Bronchial epithelial cell (primary cell): ENCODE measurements around the gene CWF19L2. TPM values are rescaled to one million over a fixed set of nuclear protein-coding genes. Genes with fewer than 3 reads are reported as not detected.
A peak's percentile ranks its signal among the peaks of the same experiment; 100 is the strongest.
"Not testable (repeated sequence)": the region's sequence is repeated elsewhere in the genome, so short reads cannot be mapped to it uniquely, and the experiment has no call there.

Experiments used
- DNase-seq: peaks from one replicate; pipeline ENCODE4 v3.0.0-alpha.2; 2010; ENCODE audit warnings: low read depth
- FAIRE-seq: peaks from 2 replicates; lab custom pipeline; 2011; peaks lifted over from hg19 to GRCh38; lab: Jason Lieb, UNC
- H3K27me3 ChIP-seq: 2 replicates; pipeline ENCODE4 v1.5.1; 2011; ENCODE audit warnings: low read length; ENCODE audit not compliant: control insufficient read depth, insufficient read depth
- H3K36me3 ChIP-seq: 2 replicates; pipeline ENCODE4 v1.5.1; 2011; ENCODE audit warnings: low read length; ENCODE audit not compliant: control insufficient read depth, insufficient read depth
- H3K4me3 ChIP-seq: 2 replicates; pipeline ENCODE4 v1.5.1; 2011; ENCODE audit warnings: mild to moderate bottlenecking, low read depth, low read length, control low read depth
- CTCF ChIP-seq: IDR thresholded peaks from 2 replicates; pipeline ENCODE4 v1.5.1; 2011; ENCODE audit warnings: mild to moderate bottlenecking, moderate library complexity, low read length, control low read depth, inconsistent platforms; ENCODE audit not compliant: insufficient read depth, severe bottlenecking
- total RNA-seq: library from RNA; depleted of rRNA; stranded (reverse); fragments of >200 nt; gene quantifications from 2 replicates; pipeline ENCODE4 v1.2.1, GENCODE V29; 2014

CWF19L2 gene
- total RNA-seq, 1 donor from 2014 or later: 13.2 TPM

DNA sequence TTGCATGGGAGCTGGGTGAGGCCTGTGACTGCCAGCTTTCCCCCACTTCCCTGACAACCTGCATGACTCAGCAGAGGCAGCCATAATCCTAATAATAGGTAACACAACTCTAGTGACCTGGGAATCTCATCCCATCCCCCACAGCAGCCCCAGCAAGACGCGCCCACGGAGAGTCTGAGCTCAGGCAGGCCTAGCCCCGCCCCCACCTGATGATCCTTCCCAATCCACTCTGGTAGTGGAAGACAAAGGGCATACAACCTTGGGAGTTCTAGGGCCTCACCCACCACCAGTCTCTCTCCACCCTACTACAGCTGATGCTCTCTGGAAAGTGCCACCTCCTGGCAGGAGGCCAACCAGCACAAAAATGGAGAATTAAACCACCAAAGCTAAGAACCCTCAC is 60.3 kb downstream of the CWF19L2 start:
- no peak for TF ChIP-seq CTCF
- Histone ChIP-seq H3K4me3 (no peak overlapping the region), H3K36me3 (no peaks in the 10 kb centered on the region), H3K27me3 (no peaks in the 10 kb centered on the region)
- FAIRE-seq (no peak), DNase-seq (peak; percentile 57)

GRCh38 chr11:107392611-107393010 is 65.0 kb downstream of the CWF19L2 start:
- Histone ChIP-seq H3K4me3 (no peak overlapping the region), H3K36me3 (no peaks in the 10 kb centered on the region), H3K27me3 (no peaks in the 10 kb centered on the region)
- DNase-seq: no peak
- no peak for TF ChIP-seq CTCF
- FAIRE-seq: no peak

GRCh38 chr11:107390701-107391100 is 66.9 kb downstream of the CWF19L2 start:
- DNase-seq: peak; percentile 44
- H3K4me3 ChIP-seq, FAIRE-seq, H3K27me3 ChIP-seq, H3K36me3 ChIP-seq: not testable (repeated sequence)

DNA sequence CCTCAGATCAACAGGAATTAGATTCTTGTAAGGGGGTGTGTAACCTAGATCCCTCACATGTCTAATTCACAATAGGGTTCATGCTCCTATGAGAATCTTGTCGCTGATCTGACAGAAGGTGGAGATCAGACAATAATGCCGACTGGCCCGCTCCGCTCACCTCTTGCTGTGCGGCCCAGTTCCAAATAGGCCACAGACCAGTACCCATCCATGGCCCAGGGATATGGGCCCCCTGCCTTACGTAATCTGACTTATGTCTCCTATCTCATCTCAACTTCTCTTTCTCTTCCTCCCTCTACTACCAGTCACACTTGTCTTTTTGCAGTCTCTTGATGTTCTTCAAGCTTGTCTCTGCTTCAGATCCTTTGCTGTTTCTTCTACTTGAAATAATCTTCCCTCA is 70.0 kb downstream of the CWF19L2 start:
- DNase-seq (no peak), FAIRE-seq (no peak)
- H3K4me3 ChIP-seq: no peak overlapping the region
- TF ChIP-seq CTCF: no peak
- H3K27me3 ChIP-seq: no peaks in the 10 kb centered on the region
- H3K36me3 ChIP-seq: no peaks in the 10 kb centered on the region

- H3K36me3 ChIP-seq: no peaks in the 10 kb centered on the region
- H3K4me3 ChIP-seq: no peak overlapping the region
- TF ChIP-seq CTCF: no peak
- DNase-seq: peak; percentile 92
- FAIRE-seq: no peak
- H3K27me3 ChIP-seq: no peaks in the 10 kb centered on the region
Measured at GRCh38 chr11:107385361-107385981, 72.2 kb downstream of the CWF19L2 start.

DNA sequence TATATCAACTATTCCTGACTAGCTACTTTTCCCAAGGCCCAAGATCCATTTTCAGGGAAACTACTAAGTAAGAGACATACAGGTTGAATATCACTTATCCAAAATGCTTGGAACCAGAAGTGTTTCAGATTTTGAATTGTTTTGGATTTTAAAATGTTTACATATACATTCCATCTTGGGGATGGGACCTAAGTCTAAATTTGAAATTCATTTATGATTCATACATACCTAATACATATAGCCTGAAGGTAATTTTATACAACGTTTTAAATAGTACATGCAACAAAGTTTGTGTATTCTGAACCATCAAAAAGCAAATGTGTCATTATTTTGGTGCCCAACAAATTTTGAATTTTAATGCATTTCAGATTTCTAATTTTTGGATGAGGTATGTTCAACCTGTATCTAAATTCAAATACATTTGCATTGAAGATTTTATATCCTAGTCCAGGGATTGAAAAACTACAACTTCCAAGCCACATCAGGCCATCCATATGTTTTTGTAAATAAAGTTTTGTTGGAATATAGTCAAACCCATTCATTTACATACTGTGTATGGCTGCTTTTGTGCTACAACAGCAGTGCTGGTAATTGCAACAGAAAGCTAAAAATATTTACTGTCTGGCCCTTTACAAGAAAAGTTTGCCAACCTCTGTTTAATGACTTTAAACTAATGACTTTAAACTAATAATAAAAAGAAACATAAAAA is 73.3 kb downstream of the CWF19L2 start:
- DNase-seq (no peak), FAIRE-seq (no peak)
- no peak for TF ChIP-seq CTCF
- Histone ChIP-seq H3K4me3 (no peak overlapping the region), H3K27me3 (no peaks in the 10 kb centered on the region), H3K36me3 (no peaks in the 10 kb centered on the region)
